ENCODE results near the gene KNDC1. TPM values are rescaled to one million over a fixed set of nuclear protein-coding genes. Genes with fewer than 3 reads are reported as not detected.

Gene KNDC1
- total and polyA plus RNA-seq, 2 of the 4 experiments (the other 2 are of a cell fraction): 0.18 to 1.1 TPM

- TF ChIP-seq CTCF (conservative IDR thresholded peaks at IDR 0.05; ENCODE audit: low read depth, low read length) (no peak), RCOR1 (IDR thresholded peaks at IDR 0.05; ENCODE audit: insufficient replicate concordance, low read length) (no peak)
These were observed 53.0 kb downstream of the KNDC1 start (continued) for GRCh38 chr10:133212853-133213494.
